Hematopoietic multipotent progenitor cell treated with erythropoietin and hydrocortisone succinate and interleukin-3 and kit ligand, for 4 days (in vitro differentiated cells): ENCODE data around the gene PIGC.
"Not testable (repeated sequence)": the region's sequence is repeated elsewhere in the genome, so short reads cannot be mapped to it uniquely, and the experiment has no call there.

Experiments used
- DNase-seq: peaks from one replicate; pipeline ENCODE4 v3.0.0-alpha.2; 2015

Gene PIGC

GRCh38 chr1:172465617-172466016 is 21.7 kb upstream of the PIGC start:
- DNase-seq: no peak

- no peak for DNase-seq
Measured at GRCh38 chr1:172460887-172461315, 17.0 kb upstream of the PIGC start.

- no peak for DNase-seq
Measured at GRCh38 chr1:172460177-172460576, 16.3 kb upstream of the PIGC start.

GRCh38 chr1:172457479-172458130 is 13.7 kb upstream of the PIGC start:
- DNase-seq: no peak

- peak; percentile 97 for DNase-seq
Measured at GRCh38 chr1:172456344-172456769, 12.5 kb upstream of the PIGC start.

- DNase-seq: no peak
Measured at GRCh38 chr1:172455451-172455850, 11.6 kb upstream of the PIGC start.

- no peak for DNase-seq
Measured at GRCh38 chr1:172453607-172454006, 9.7 kb upstream of the PIGC start.

GRCh38 chr1:172453153-172453545 is 9.3 kb upstream of the PIGC start:
- DNase-seq: no peak

GRCh38 chr1:172452536-172453152 is 8.8 kb upstream of the PIGC start:
- DNase-seq: no peak

- peak; percentile 86 for DNase-seq
Measured at GRCh38 chr1:172451002-172451443, 7.2 kb upstream of the PIGC start.

- no peak for DNase-seq
Measured at GRCh38 chr1:172450524-172450885, 6.6 kb upstream of the PIGC start.

GRCh38 chr1:172449585-172450523 is 6.0 kb upstream of the PIGC start:
- DNase-seq: peak; percentile 91

GRCh38 chr1:172448995-172449584 is 5.2 kb upstream of the PIGC start:
- DNase-seq: peak; percentile 25

GRCh38 chr1:172447641-172448040 is 3.8 kb upstream of the PIGC start:
- DNase-seq: peak; percentile 74

GRCh38 chr1:172446547-172446946 is 2.7 kb upstream of the PIGC start:
- no peak for DNase-seq

GRCh38 chr1:172442843-172443565 is 865 bp downstream of the PIGC start:
- no peak for DNase-seq

GRCh38 chr1:172442404-172442803 is 1.5 kb downstream of the PIGC start:
- no peak for DNase-seq

GRCh38 chr1:172437183-172437582 is 6.7 kb downstream of the PIGC start:
- not testable (repeated sequence) for DNase-seq

GRCh38 chr1:172431721-172432192 is 12.1 kb downstream of the PIGC start:
- peak; percentile 28 for DNase-seq

- peak; percentile 67 for DNase-seq
Measured at GRCh38 chr1:172431204-172431603, 12.7 kb downstream of the PIGC start.

- no peak for DNase-seq
Measured at GRCh38 chr1:172430128-172430454, 13.8 kb downstream of the PIGC start.

- DNase-seq: peak; percentile 90
Measured at GRCh38 chr1:172429331-172430127, 14.3 kb downstream of the PIGC start.
